ENCODE measurements around the gene MAD1L1. TPM values are rescaled to one million over a fixed set of nuclear protein-coding genes. Genes with fewer than 3 reads are reported as not detected.

Gene MAD1L1
- total and polyA plus RNA-seq, 4 donors = 12.8 to 20.7 (median 16.5) TPM

GRCh38 chr7:1890289-1891235 is 342.2 kb downstream of the MAD1L1 start:
- peaks cover 0 to 17% (median 0%) of the 10 kb centered on the region in 4 donors for H3K36me3 ChIP-seq (ENCODE audit: control insufficient read depth in 4 of 4, insufficient read depth in 3 of 4, low read depth in 1 of 4, low read length in 3 of 4)
- TF ChIP-seq GABPA (IDR thresholded peaks at IDR 0.05 in 1 of 2, conservative IDR thresholded peaks at IDR 0.05 in 1 of 2) (no peak), REST (IDR thresholded peaks at IDR 0.05) (no peak), MAX (IDR thresholded peaks at IDR 0.05) (no peak), EGR1 (IDR thresholded peaks at IDR 0.05; ENCODE audit: low read depth in 2 of 2) (no peak), NR2F2 (IDR thresholded peaks at IDR 0.05) (no peak), RXRA (IDR thresholded peaks at IDR 0.05) (no peak), FOXA2 (IDR thresholded peaks at IDR 0.05) (no peak), HNF4G (IDR thresholded peaks at IDR 0.05) (no peak), ATF3 (IDR thresholded peaks at IDR 0.05) (no peak), ZBTB33 (IDR thresholded peaks at IDR 0.05) (no peak), TAF1 (conservative IDR thresholded peaks at IDR 0.05) (no peak), RAD21 (IDR thresholded peaks at IDR 0.05) (no peak), YY1 (IDR thresholded peaks at IDR 0.05) (no peak), FOXA1 (IDR thresholded peaks at IDR 0.05) (no peak), CTCF (IDR thresholded peaks at IDR 0.05; ENCODE audit: low read depth, low read length, missing input control) (no peak), SP1 (IDR thresholded peaks at IDR 0.05) (no peak), JUND (IDR thresholded peaks at IDR 0.05) (no peak)
- H3K9me3 ChIP-seq (ENCODE audit: control insufficient read depth in 4 of 4, low read length in 3 of 4) = no peaks in the 10 kb centered on the region
- 93% methylated on average over 26 of the region's 26 CpGs for WGBS
- no peak for DNase-seq (ENCODE audit: low spot score)
- no peak overlapping the region for H3K9ac ChIP-seq (ENCODE audit: low read depth in 1 of 2, low read length in 2 of 2)
- H3K4me1 ChIP-seq (ENCODE audit: control insufficient read depth in 4 of 4, insufficient read depth in 4 of 4, low read length in 3 of 4) = peaks cover 6 to 16% (median 11%) of the 10 kb centered on the region in 4 donors
- no peak overlapping the region for H3K4me3 ChIP-seq (ENCODE audit: low read depth in 1 of 3, low read length in 3 of 3)
- H3K27me3 ChIP-seq (ENCODE audit: control insufficient read depth in 4 of 4, insufficient read depth in 4 of 4, low read length in 3 of 4) = no peaks in the 10 kb centered on the region
- H3K27ac ChIP-seq (ENCODE audit: low read depth in 1 of 2, low read length in 2 of 2) = no peak overlapping the region
